ENCODE data around the gene CCDC92B. TPM values are rescaled to one million over a fixed set of nuclear protein-coding genes. Genes with fewer than 3 reads are reported as not detected.

Gene CCDC92B
- total and polyA plus RNA-seq, 2 of the 13 experiments (the other 11 are each of a cell fraction or from before 2014, with no cell fraction given), result not detected

DNA sequence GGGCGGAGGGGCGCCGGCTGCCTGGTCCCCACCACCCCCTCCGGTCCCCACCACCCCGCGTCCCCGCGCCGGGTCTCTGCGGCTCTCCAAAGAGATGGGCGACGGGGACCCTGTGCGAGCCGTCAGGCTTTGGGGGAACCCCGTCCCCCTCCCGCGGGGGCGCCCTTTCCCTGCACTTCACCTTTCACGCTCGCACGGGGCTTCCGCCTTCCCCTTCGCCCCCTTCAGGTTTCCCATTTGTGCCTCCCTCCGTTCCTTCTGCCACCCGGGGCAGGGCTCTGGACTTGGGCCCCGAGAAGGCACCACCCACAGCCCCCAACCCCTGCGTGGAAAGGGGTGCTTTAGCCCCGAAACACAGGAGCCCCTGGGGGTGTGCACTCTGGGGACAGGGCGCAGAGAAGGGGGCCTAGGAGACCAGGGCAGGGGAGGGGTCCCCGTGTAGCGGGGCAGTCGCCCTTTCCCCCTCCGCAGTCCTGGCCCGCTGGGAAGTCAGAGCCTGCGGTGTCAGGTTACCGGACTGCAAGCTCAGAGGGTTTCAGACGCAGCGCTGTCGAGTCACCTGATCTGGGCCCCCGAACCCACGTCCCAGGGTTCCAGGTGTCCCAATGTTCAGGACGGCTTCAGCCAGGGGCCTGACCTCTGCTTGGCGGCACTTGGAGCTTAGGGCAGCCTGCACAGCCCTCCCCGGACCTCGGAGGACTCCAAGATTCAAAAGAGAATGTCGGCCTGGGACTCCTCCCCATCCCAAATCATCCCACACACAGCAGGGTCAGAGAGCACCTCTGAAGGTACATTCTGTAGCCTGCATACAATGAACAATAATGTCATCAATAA, 6.7 kb upstream of the CCDC92B start (continued):
- TF ChIP-seq ZNF609 (CRISPR knock-in tag; IDR thresholded peaks at IDR 0.05; ENCODE audit: borderline replicate concordance) (no peak), ZSCAN12 (CRISPR knock-in tag; IDR thresholded peaks at IDR 0.05) (no peak), ATAD3A (CRISPR knock-in tag; IDR thresholded peaks at IDR 0.05) (no peak), ZNF121 (CRISPR knock-in tag; IDR thresholded peaks at IDR 0.05) (0 out of 2 replicates have a peak, but pooled peaks have one; percentile 8), ZNF260 (CRISPR knock-in tag; IDR thresholded peaks at IDR 0.05; ENCODE audit: borderline replicate concordance, low read depth) (no peak), GZF1 (CRISPR knock-in tag; IDR thresholded peaks at IDR 0.05) (no peak), FLYWCH1 (CRISPR knock-in tag; IDR thresholded peaks at IDR 0.05) (no peak), ZMAT5 (CRISPR knock-in tag; IDR thresholded peaks at IDR 0.05; ENCODE audit: borderline replicate concordance, low read depth) (no peak), DR1 (CRISPR knock-in tag; IDR thresholded peaks at IDR 0.05) (no peak), ZNF263 (CRISPR knock-in tag; IDR thresholded peaks at IDR 0.05) (peak; percentile 90), ZNF337 (CRISPR knock-in tag; IDR thresholded peaks at IDR 0.05; ENCODE audit: borderline replicate concordance, low read depth) (no peak), ZNF326 (CRISPR knock-in tag; IDR thresholded peaks at IDR 0.05; ENCODE audit: borderline replicate concordance) (no peak)
- TF ChIP-seq, protein P1, sequence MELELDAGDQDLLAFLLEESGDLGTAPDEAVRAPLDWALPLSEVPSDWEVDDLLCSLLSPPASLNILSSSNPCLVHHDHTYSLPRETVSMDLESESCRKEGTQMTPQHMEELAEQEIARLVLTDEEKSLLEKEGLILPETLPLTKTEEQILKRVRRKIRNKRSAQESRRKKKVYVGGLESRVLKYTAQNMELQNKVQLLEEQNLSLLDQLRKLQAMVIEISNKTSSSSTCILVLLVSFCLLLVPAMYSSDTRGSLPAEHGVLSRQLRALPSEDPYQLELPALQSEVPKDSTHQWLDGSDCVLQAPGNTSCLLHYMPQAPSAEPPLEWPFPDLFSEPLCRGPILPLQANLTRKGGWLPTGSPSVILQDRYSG (CRISPR knock-in tag; IDR thresholded peaks at IDR 0.05), result no peak
- TF ChIP-seq, protein P2, sequence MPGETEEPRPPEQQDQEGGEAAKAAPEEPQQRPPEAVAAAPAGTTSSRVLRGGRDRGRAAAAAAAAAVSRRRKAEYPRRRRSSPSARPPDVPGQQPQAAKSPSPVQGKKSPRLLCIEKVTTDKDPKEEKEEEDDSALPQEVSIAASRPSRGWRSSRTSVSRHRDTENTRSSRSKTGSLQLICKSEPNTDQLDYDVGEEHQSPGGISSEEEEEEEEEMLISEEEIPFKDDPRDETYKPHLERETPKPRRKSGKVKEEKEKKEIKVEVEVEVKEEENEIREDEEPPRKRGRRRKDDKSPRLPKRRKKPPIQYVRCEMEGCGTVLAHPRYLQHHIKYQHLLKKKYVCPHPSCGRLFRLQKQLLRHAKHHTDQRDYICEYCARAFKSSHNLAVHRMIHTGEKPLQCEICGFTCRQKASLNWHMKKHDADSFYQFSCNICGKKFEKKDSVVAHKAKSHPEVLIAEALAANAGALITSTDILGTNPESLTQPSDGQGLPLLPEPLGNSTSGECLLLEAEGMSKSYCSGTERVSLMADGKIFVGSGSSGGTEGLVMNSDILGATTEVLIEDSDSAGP (CRISPR knock-in tag; IDR thresholded peaks at IDR 0.05; ENCODE audit: borderline replicate concordance), result peak; percentile 14; the same call in 1 of the 2 replicates
